ENCODE data around the gene ASGR1.
"Not testable (repeated sequence)": the region's sequence is repeated elsewhere in the genome, so short reads cannot be mapped to it uniquely, and the experiment has no call there.

The ASGR1 gene

GRCh38 chr17:7184647-7185046, 5.5 kb upstream of the ASGR1 start:
- no peak overlapping the region for H3K4me3 ChIP-seq (ENCODE audit: low read length)
- no peak for TF ChIP-seq CTCF (IDR thresholded peaks at IDR 0.05; ENCODE audit: insufficient read depth, low read depth, low read length, missing control alignments)
- no peak for DNase-seq (ENCODE audit: low read depth)

- H3K4me3 ChIP-seq (ENCODE audit: low read length): no peak overlapping the region
- no peak for TF ChIP-seq CTCF (IDR thresholded peaks at IDR 0.05; ENCODE audit: insufficient read depth, low read depth, low read length, missing control alignments)
- DNase-seq (ENCODE audit: low read depth): no peak
Observed at GRCh38 chr17:7184091-7184488, 4.9 kb upstream of the ASGR1 start.

GRCh38 chr17:7183433-7184090, 4.4 kb upstream of the ASGR1 start:
- no peak for TF ChIP-seq CTCF (IDR thresholded peaks at IDR 0.05; ENCODE audit: insufficient read depth, low read depth, low read length, missing control alignments)

GRCh38 chr17:7182101-7182500, 2.9 kb upstream of the ASGR1 start:
- H3K4me3 ChIP-seq (ENCODE audit: low read length); DNase-seq (ENCODE audit: low read depth): not testable (repeated sequence)

More at GRCh38 chr17:7183433-7184090, 4.4 kb upstream of the ASGR1 start:
- no peak overlapping the region for H3K4me3 ChIP-seq (ENCODE audit: low read length)
- DNase-seq (ENCODE audit: low read depth): no peak

GRCh38 chr17:7178973-7179316, 225 bp downstream of the ASGR1 start:
- H3K4me3 ChIP-seq (ENCODE audit: low read length): no peak overlapping the region
- DNase-seq (ENCODE audit: low read depth): no peak
- TF ChIP-seq CTCF (IDR thresholded peaks at IDR 0.05; ENCODE audit: insufficient read depth, low read depth, low read length, missing control alignments): no peak

GRCh38 chr17:7177954-7178477, 1.2 kb downstream of the ASGR1 start:
- TF ChIP-seq CTCF (IDR thresholded peaks at IDR 0.05; ENCODE audit: insufficient read depth, low read depth, low read length, missing control alignments): no peak
- peak; percentile 18 for DNase-seq (ENCODE audit: low read depth)
- H3K4me3 ChIP-seq (ENCODE audit: low read length): peak overlapping the region; percentile 40

GRCh38 chr17:7177191-7177953, 1.8 kb downstream of the ASGR1 start:
- peak; percentile 84 for TF ChIP-seq CTCF (IDR thresholded peaks at IDR 0.05; ENCODE audit: insufficient read depth, low read depth, low read length, missing control alignments)
- peak overlapping the region; percentile 40 for H3K4me3 ChIP-seq (ENCODE audit: low read length)
- DNase-seq (ENCODE audit: low read depth): peak; percentile 64
